IgD-negative memory B cell (primary cell): ENCODE measurements around the gene UGT1A1. TPM values are rescaled to one million over a fixed set of nuclear protein-coding genes. Genes with fewer than 3 reads are reported as not detected.
A peak's percentile ranks its signal among the peaks of the same experiment; 100 is the strongest.
"Not testable (repeated sequence)": the region's sequence is repeated elsewhere in the genome, so short reads cannot be mapped to it uniquely, and the experiment has no call there.

ENCODE experiments used
- H3K27ac Mint-ChIP-seq, 3 donors: one replicate each; pipeline ENCODE4 v1.8.0; 2020 to 2022; ENCODE audit warnings: mild to moderate bottlenecking in 3 of 3, mixed read lengths in 3 of 3, moderate library complexity in 1 of 3
- H3K27me3 Mint-ChIP-seq: one replicate; pipeline ENCODE4 v1.8.0; 2021; ENCODE audit warnings: mixed read lengths
- H3K36me3 Mint-ChIP-seq: one replicate; pipeline ENCODE4 v1.8.0; 2020; ENCODE audit warnings: mild to moderate bottlenecking, mixed read lengths
- H3K4me1 Mint-ChIP-seq, 3 donors: one replicate each; pipeline ENCODE4 v1.8.0; 2020 to 2022; ENCODE audit warnings: mixed read lengths in 3 of 3, mild to moderate bottlenecking in 1 of 3
- H3K4me3 Mint-ChIP-seq, 4 donors: one replicate each; pipeline ENCODE4 v1.8.0; 2020 to 2022; ENCODE audit warnings: mild to moderate bottlenecking in 4 of 4, mixed read lengths in 4 of 4, moderate library complexity in 3 of 4
- H3K9me3 Mint-ChIP-seq, 3 donors: one replicate each; pipeline ENCODE4 v1.8.0; 2020 to 2021; ENCODE audit warnings: mixed read lengths in 3 of 3, mild to moderate bottlenecking in 1 of 3
- polyA plus RNA-seq: library from polyadenylated mRNA; unstranded; fragments of 300-500 nt; fragmentation: Illumina TruSeq; gene quantifications from one replicate; pipeline ENCODE4 v1.2.3, GENCODE V29; 2021

The UGT1A1 gene
- polyA plus RNA-seq, 1 donor from 2014 or later, result not detected

DNA sequence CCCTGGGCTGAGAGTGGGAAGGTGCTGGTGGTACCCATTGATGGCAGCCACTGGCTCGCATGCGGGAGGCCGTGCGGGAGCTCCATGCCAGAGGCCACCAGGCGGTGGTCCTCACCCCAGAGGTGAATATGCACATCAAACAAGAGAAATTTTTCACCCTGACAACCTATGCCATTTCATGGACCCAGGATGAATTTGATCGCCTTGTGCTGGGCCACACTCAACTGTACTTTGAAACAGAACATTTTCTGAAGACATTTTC is 12.9 kb upstream of the UGT1A1 start:
- Mint-ChIP-seq H3K4me3 (no peak overlapping the region), H3K36me3 (no peaks in the 10 kb centered on the region), H3K27me3 (peaks cover 19% of the 10 kb centered on the region), H3K27ac (no peak overlapping the region), H3K4me1 (no peaks in the 10 kb centered on the region), H3K9me3 (peaks cover 7 to 21% (median 16%) of the 10 kb centered on the region in 3 donors)

DNA sequence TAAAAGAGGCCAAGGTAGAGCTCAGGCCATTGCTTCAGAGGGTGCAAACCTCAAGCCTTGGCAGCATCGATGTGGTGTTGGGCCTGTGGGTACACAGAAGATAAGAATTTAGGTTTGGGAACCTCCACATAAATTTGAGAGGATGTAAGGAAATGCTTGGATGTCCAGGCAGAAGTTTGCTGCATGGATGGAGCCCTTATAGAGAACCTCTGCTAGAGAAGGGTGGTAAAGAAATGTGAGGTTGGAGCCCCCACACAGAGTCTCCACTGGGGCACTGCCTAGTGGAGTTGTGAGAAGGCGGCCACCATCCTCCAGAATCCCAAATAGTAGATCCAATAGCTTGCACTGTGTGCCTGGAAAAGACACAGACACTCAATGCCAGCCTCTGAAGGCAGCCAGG is 9.4 kb upstream of the UGT1A1 start:
- not testable (repeated sequence) for H3K4me3 Mint-ChIP-seq, H3K4me1 Mint-ChIP-seq, H3K36me3 Mint-ChIP-seq, H3K27ac Mint-ChIP-seq
- Mint-ChIP-seq H3K9me3 (peaks cover 9 to 22% (median 16%) of the 10 kb centered on the region in 3 donors), H3K27me3 (peaks cover 16% of the 10 kb centered on the region)

DNA sequence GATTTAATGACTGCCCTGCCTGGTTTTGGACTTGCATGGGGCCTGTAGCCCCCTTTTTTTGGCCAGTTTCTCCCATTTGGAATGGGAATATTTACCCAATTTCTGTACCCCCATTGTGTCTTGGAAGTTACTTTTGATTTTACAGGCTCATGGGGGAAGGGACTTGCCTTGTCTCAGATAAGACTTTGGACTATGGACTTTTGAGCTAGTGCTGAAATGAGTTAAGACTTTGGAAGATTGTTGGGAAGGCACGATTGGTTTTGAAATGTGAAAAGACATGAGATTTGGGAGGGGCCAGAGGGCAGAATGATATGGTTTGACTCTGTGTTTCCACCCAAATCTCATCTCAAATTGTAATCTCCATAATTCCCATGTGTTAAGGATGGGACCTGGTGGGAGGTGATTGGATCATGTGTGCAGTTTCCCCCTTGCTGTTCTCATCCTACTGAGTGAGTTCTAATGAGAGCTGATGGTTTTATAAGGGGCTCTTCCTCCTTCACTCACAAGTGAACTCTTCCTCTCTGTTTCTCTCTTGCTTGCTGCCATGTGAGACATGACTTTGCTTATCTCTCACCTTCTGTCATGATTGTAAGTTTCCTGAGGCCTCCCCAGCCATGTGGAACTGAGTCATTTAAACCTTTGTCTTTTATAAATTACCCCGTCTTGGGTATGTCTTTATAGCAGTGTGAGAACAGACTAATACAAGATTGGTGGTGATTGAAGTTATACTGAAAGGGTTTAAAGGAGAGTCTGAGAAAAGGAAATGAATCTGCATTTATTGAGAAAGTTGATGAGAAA is 8.7 kb upstream of the UGT1A1 start:
- not testable (repeated sequence) for H3K4me1 Mint-ChIP-seq, H3K36me3 Mint-ChIP-seq
- Mint-ChIP-seq H3K9me3 (peaks cover 9 to 22% (median 16%) of the 10 kb centered on the region in 3 donors), H3K27ac (peak overlapping the region in 1 of 3 donors; percentile 60), H3K4me3 (peak overlapping the region in 1 of 4 donors; percentile 40), H3K27me3 (peaks cover 16% of the 10 kb centered on the region)

DNA sequence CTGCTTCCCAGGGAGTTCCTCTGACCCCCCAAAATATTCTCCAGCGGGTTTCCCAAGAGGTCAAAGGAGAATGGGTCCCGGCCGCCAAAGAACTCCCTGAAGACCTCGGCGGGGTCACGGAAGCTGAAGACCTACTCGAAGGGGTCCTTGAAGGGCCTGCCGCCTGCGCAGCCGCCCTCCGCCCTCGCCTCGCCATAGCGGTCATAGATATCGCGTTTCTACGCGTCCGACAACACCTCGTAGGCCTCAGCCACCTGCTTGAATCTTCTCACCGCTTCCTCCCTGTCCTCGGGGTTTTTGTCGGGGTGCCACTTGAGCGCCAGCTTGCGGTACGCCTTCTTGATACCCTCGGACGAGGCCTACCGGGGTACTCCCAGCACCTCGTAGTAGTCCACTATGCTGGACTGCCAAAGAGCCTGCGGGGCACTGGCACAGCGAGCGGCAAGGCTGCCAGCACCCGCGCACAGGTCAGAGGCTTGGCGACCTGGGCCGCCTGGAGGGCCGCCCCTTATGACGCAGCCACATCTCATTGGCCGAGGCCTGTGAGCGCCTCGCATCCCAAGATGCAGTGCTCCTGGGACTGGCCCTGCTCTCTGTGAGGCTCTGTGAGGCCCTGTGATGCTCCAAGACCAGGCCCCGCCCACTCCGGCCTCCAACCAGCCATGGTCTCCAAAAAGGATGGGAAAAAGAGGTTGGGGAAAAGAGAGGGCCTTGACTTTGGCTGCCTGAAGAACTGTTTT is 5.0 kb upstream of the UGT1A1 start:
- no peak overlapping the region for H3K27ac Mint-ChIP-seq
- no peak overlapping the region for H3K4me3 Mint-ChIP-seq
- H3K36me3 Mint-ChIP-seq, result peaks cover 2% of the 10 kb centered on the region
- H3K9me3 Mint-ChIP-seq, result peaks cover 6 to 14% (median 12%) of the 10 kb centered on the region in 3 donors
- H3K27me3 Mint-ChIP-seq, result peaks cover 1% of the 10 kb centered on the region
- no peaks in the 10 kb centered on the region for H3K4me1 Mint-ChIP-seq

DNA sequence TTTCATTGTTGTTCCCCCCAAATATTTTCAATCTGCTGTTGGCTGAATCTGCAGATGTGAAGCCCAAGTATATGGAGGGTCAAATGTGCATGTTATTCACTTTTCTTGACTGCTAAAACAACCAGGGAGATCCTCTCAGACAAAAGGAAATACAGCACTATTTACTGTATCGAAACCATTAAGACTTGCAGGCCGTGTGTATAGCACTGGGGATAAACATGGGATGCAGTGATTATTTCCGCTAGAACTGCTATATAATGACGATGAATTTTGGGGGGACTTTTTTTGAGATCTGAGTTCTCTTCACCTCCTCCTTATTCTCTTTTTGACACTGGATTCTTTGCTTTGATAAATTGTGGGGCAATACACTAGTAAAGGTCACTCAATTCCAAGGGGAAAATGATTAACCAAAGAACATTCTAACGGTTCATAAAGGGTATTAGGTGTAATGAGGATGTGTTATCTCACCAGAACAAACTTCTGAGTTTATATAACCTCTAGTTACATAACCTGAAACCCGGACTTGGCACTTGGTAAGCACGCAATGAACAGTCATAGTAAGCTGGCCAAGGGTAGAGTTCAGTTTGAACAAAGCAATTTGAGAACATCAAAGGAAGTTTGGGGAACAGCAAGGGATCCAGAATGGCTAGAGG is 3.5 kb upstream of the UGT1A1 start:
- no peak overlapping the region for H3K4me3 Mint-ChIP-seq
- peaks cover 1% of the 10 kb centered on the region for H3K27me3 Mint-ChIP-seq
- H3K9me3 Mint-ChIP-seq, result peaks cover 2 to 5% (median 2%) of the 10 kb centered on the region in 3 donors
- peaks cover 2% of the 10 kb centered on the region for H3K36me3 Mint-ChIP-seq
- H3K4me1 Mint-ChIP-seq, result no peaks in the 10 kb centered on the region
- H3K27ac Mint-ChIP-seq, result no peak overlapping the region

- peaks cover 0 to 2% (median 0%) of the 10 kb centered on the region in 3 donors for H3K9me3 Mint-ChIP-seq
- H3K36me3 Mint-ChIP-seq, result peaks cover 2% of the 10 kb centered on the region
- no peak overlapping the region for H3K4me3 Mint-ChIP-seq
- H3K27ac Mint-ChIP-seq, result no peak overlapping the region
- H3K4me1 Mint-ChIP-seq, result no peaks in the 10 kb centered on the region
- no peaks in the 10 kb centered on the region for H3K27me3 Mint-ChIP-seq
These were observed 1.9 kb upstream of the UGT1A1 start for GRCh38 chr2:233758141-233758540.

DNA sequence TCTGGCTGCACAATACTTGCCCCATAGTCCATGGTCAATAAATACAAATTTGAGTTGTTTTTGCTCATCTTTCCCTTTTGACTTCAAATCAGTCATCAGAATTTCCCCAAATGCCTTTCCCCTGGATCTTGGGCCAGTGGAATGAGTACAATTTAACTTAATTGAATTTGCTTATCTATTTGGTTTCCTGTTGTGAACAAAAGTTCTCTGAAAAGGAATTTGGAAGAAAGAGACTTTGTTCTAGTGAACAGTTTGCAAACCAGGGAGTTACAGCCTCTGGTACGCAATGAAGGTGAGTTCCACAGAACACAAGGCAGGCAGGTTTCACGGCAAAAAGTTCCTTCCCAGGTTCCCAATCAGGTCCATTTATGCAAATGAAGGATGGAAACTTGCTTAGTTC is 1.2 kb upstream of the UGT1A1 start:
- peaks cover 2% of the 10 kb centered on the region for H3K36me3 Mint-ChIP-seq
- H3K4me1 Mint-ChIP-seq, result no peaks in the 10 kb centered on the region
- H3K9me3 Mint-ChIP-seq, result peaks cover 0 to 2% (median 0%) of the 10 kb centered on the region in 3 donors
- H3K27me3 Mint-ChIP-seq, result peaks cover 2% of the 10 kb centered on the region
- H3K4me3 Mint-ChIP-seq, result no peak overlapping the region
- no peak overlapping the region for H3K27ac Mint-ChIP-seq

DNA sequence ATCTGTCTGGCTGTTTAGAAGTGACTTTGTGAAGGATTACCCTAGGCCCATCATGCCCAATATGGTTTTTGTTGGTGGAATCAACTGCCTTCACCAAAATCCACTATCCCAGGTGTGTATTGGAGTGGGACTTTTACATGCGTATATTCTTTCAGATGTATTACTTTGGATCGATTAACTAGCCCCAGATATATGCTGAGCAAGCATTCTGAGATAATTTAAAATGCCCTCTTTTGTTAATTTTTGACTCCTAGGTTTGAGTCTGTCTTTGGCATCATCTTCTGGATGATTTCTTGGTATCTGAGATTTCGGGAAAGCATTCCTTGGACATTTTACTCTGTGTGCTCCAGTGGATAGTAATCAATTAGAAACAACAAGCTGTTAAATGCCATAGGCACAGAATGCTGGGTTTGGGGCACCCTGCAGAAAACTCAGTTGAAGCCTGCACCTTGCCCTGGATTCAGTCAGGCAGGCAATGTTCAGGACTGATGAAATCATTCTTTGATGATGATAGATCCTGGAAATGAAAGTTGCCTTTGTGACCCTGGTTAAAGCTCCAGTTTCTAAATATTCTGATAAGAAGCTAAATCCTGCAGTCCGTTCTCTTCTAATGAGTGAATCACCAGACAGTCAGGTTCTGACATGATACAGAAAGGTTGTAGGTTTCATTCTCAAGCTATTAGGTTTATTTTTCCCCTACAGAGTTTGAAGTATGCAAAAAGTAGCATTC is 1.1 kb downstream of the UGT1A1 start:
- no peaks in the 10 kb centered on the region for H3K9me3 Mint-ChIP-seq
- H3K27me3 Mint-ChIP-seq, result peaks cover 8% of the 10 kb centered on the region
- H3K4me1 Mint-ChIP-seq, result no peaks in the 10 kb centered on the region
- no peak overlapping the region for H3K4me3 Mint-ChIP-seq
- H3K27ac Mint-ChIP-seq, result no peak overlapping the region
- H3K36me3 Mint-ChIP-seq, result peaks cover 2% of the 10 kb centered on the region

GRCh38 chr2:233764264-233764663 is 4.2 kb downstream of the UGT1A1 start:
- Mint-ChIP-seq H3K4me3 (no peak overlapping the region), H3K27ac (no peak overlapping the region), H3K27me3 (peaks cover 13% of the 10 kb centered on the region), H3K4me1 (no peaks in the 10 kb centered on the region), H3K9me3 (peaks cover 0 to 2% (median 0%) of the 10 kb centered on the region in 3 donors), H3K36me3 (no peaks in the 10 kb centered on the region)

DNA sequence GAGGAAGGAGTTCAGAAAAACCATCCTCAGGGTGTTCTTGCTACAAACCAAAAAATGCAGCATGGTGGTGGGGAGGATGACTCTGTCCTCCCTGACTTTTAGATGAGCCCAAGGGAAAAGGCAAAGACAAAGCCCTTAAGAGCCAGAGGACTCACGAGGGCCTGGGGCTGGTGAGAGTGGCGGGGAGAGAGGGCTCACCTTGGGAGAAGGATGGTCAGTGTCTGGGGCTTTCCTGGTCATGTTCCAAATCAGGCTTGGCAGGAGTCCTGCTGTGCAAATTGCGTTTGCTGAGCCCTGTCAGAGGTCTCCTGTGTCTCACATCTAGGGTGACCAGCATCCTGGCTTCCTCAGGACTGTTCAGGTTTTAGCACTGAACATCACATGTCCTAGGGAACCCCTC is 4.7 kb downstream of the UGT1A1 start:
- Mint-ChIP-seq H3K27ac (no peak overlapping the region), H3K9me3 (peaks cover 0 to 2% (median 0%) of the 10 kb centered on the region in 3 donors), H3K36me3 (no peaks in the 10 kb centered on the region), H3K4me3 (no peak overlapping the region), H3K27me3 (peaks cover 13% of the 10 kb centered on the region), H3K4me1 (no peaks in the 10 kb centered on the region)

- Mint-ChIP-seq H3K9me3 (peaks cover 0 to 2% (median 0%) of the 10 kb centered on the region in 3 donors), H3K4me1 (no peaks in the 10 kb centered on the region), H3K27ac (no peak overlapping the region), H3K4me3 (no peak overlapping the region), H3K36me3 (no peaks in the 10 kb centered on the region), H3K27me3 (peaks cover 13% of the 10 kb centered on the region)
These were observed 6.3 kb downstream of the UGT1A1 start for GRCh38 chr2:233766416-233766815.

DNA sequence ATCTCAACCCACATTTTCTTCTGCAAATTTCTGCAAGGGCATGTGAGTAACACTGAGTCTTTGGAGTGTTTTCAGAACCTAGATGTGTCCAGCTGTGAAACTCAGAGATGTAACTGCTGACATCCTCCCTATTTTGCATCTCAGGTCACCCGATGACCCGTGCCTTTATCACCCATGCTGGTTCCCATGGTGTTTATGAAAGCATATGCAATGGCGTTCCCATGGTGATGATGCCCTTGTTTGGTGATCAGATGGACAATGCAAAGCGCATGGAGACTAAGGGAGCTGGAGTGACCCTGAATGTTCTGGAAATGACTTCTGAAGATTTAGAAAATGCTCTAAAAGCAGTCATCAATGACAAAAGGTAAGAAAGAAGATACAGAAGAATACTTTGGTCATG is 8.0 kb downstream of the UGT1A1 start:
- Mint-ChIP-seq H3K4me1 (no peaks in the 10 kb centered on the region), H3K4me3 (no peak overlapping the region), H3K36me3 (no peaks in the 10 kb centered on the region), H3K27me3 (peaks cover 13% of the 10 kb centered on the region), H3K9me3 (peaks cover 0 to 2% (median 2%) of the 10 kb centered on the region in 3 donors), H3K27ac (no peak overlapping the region)

GRCh38 chr2:233769260-233769659 is 9.2 kb downstream of the UGT1A1 start:
- no peaks in the 10 kb centered on the region for H3K4me1 Mint-ChIP-seq
- H3K27ac Mint-ChIP-seq, result peak overlapping the region in 1 of 3 donors; percentile 72
- no peaks in the 10 kb centered on the region for H3K36me3 Mint-ChIP-seq
- peaks cover 8% of the 10 kb centered on the region for H3K27me3 Mint-ChIP-seq
- H3K9me3 Mint-ChIP-seq, result peaks cover 0 to 2% (median 2%) of the 10 kb centered on the region in 3 donors
- no peak overlapping the region for H3K4me3 Mint-ChIP-seq

- Mint-ChIP-seq H3K36me3 (peaks cover 2% of the 10 kb centered on the region), H3K4me1 (no peaks in the 10 kb centered on the region), H3K27ac (no peak overlapping the region), H3K4me3 (no peak overlapping the region), H3K27me3 (peaks cover 4% of the 10 kb centered on the region), H3K9me3 (peaks cover 2 to 9% (median 8%) of the 10 kb centered on the region in 3 donors)
These were observed 12.1 kb downstream of the UGT1A1 start for GRCh38 chr2:233772153-233772552.

GRCh38 chr2:233772583-233772982 is 12.5 kb downstream of the UGT1A1 start:
- Mint-ChIP-seq H3K36me3 (peaks cover 2% of the 10 kb centered on the region), H3K27ac (no peak overlapping the region), H3K4me3 (no peak overlapping the region), H3K9me3 (peaks cover 2 to 12% (median 8%) of the 10 kb centered on the region in 3 donors), H3K4me1 (no peaks in the 10 kb centered on the region), H3K27me3 (peaks cover 7% of the 10 kb centered on the region)
